HCT116 (cell line): ENCODE data around the gene UQCRC1. TPM values are rescaled to one million over a fixed set of nuclear protein-coding genes. Genes with fewer than 3 reads are reported as not detected.

Source experiments
- ATAC-seq: fragments of 200-7000 bp; cut with Tn5 transposase; 2 replicates; pipeline ENCODE4 v1.9.1; 2020; ENCODE audit warnings: mild to moderate bottlenecking, moderate library complexity
- BruUV-seq: library from RNA; stranded (reverse); fragments of 400-500 nt; replicated peaks from 2 replicates; lab custom pipeline; 2021; lab: Mats Ljungman, UMichigan
- CTCF ChIA-PET: fragments of 300-600 bp; sonication (Branson Sonifier 250); formaldehyde crosslinking; loops from one replicate; lab custom pipeline; 2021; ENCODE audit warnings: antibody characterized with exemption; lab: Charles Lee
- POLR2A ChIA-PET: fragments of 300-600, 350-600 bp; sonication (Branson Sonifier 250); formaldehyde crosslinking; loops from one replicate; lab custom pipeline; 2021; ENCODE audit warnings: antibody characterized with exemption; lab: Charles Lee
- RAD21 ChIA-PET, 2 experiments: fragments of 300-600 bp; sonication (Branson Sonifier 250); formaldehyde crosslinking; loops; one replicate each; lab custom pipeline; 2023; ENCODE audit warnings: low total read pairs in 2 of 2; ENCODE audit not compliant: uncharacterized antibody in 2 of 2, unreplicated experiment in 2 of 2, low non-redundant PET in 1 of 2; lab: Charles Lee
- DNase-seq: peaks from one replicate; pipeline ENCODE4 v3.0.0-alpha.2; 2010; ENCODE audit warnings: low read depth, low spot score
- H2AFZ ChIP-seq: fragments of 200-600 bp; shearing (Covaris generic), sonication (generic); 2 replicates; pipeline ENCODE4 v1.6.1; 2017; ENCODE audit warnings: low read depth, mixed run types, mixed read lengths, antibody characterized with exemption, low read length; ENCODE audit not compliant: poor library complexity, severe bottlenecking
- H3K27ac ChIP-seq: 2 replicates; pipeline ENCODE4 v1.5.1; 2012; ENCODE audit warnings: low read depth, low read length
- H3K27me3 ChIP-seq: fragments of 200-600 bp; sonication (generic); 2 replicates; pipeline ENCODE4 v1.6.1; 2016; ENCODE audit warnings: mixed run types, low read length, mixed read lengths; ENCODE audit not compliant: insufficient read depth
- H3K36me3 ChIP-seq, 2 experiments: fragments of 200-500 bp in 1 of 2; fragments of 200-600 bp in 1 of 2; sonication (Bioruptor generic) in 1 of 2; sonication (generic) in 1 of 2; 2 replicates each; pipeline versions ENCODE4 v1.5.1 to v1.6.1; 2014 to 2016; ENCODE audit warnings: low read length in 2 of 2, inconsistent platforms in 1 of 2, mixed read lengths in 1 of 2, mixed run types in 1 of 2; ENCODE audit not compliant: insufficient read depth in 2 of 2, control insufficient read depth in 1 of 2
- H3K4me1 ChIP-seq, 2 experiments: fragments of 200-600 bp in 1 of 2; sonication (generic) in 1 of 2; 2 replicates each; pipeline versions ENCODE4 v1.5.1 to v1.6.1; 2012 to 2017; ENCODE audit warnings: low read length in 2 of 2, inconsistent platforms in 1 of 2, mild to moderate bottlenecking in 1 of 2, mixed read lengths in 1 of 2, mixed run types in 1 of 2, moderate library complexity in 1 of 2; ENCODE audit not compliant: insufficient read depth in 2 of 2, control insufficient read depth in 1 of 2
- H3K4me2 ChIP-seq: fragments of 200-600 bp; sonication (generic); 2 replicates; pipeline ENCODE4 v1.6.1; 2017; ENCODE audit warnings: mixed run types, low read length, mixed read lengths
- H3K4me3 ChIP-seq, 2 experiments: fragments of 200-600 bp in 1 of 2; sonication (generic) in 1 of 2; replicated peaks in 1 of 2; 2 replicates each; pipeline ENCODE4 v1.5.1; 2011 to 2016; ENCODE audit warnings: low read length in 2 of 2, control low read depth in 1 of 2, low read depth in 1 of 2, mild to moderate bottlenecking in 1 of 2, mixed read lengths in 1 of 2, mixed run types in 1 of 2
- H3K79me2 ChIP-seq: fragments of 200-600 bp; sonication (generic); 2 replicates; pipeline ENCODE4 v1.6.1; 2017; ENCODE audit warnings: mild to moderate bottlenecking, mixed run types, low read length, moderate library complexity, mixed read lengths; ENCODE audit not compliant: insufficient read depth
- H3K9ac ChIP-seq: fragments of 200-600 bp; sonication (generic); 2 replicates; pipeline ENCODE4 v1.6.1; 2016; ENCODE audit warnings: low read length, mixed read lengths
- H3K9me2 ChIP-seq: fragments of 200-600 bp; sonication (generic), shearing (Covaris generic); 2 replicates; pipeline ENCODE4 v1.6.1; 2017; ENCODE audit warnings: mixed run types, mild to moderate bottlenecking, moderate library complexity; ENCODE audit not compliant: insufficient read depth
- H3K9me3 ChIP-seq, 2 experiments: fragments of 200-500 bp in 1 of 2; fragments of 200-600 bp in 1 of 2; sonication (Bioruptor generic) in 1 of 2; sonication (generic) in 1 of 2; 2 replicates each; pipeline ENCODE4 v1.6.1; 2014 to 2017; ENCODE audit warnings: low read length in 2 of 2, mixed read lengths in 2 of 2, inconsistent platforms in 1 of 2, low read depth in 1 of 2, mild to moderate bottlenecking in 1 of 2, mixed run types in 1 of 2, moderate library complexity in 1 of 2; ENCODE audit not compliant: control insufficient read depth in 1 of 2, insufficient read depth in 1 of 2
- H4K20me1 ChIP-seq: fragments of 200-600 bp; sonication (generic), shearing (Covaris generic); 2 replicates; pipeline ENCODE4 v1.6.1; 2017; ENCODE audit warnings: mixed run types, mild to moderate bottlenecking, moderate library complexity; ENCODE audit not compliant: insufficient read depth
- ATF3 ChIP-seq: IDR thresholded peaks from 2 replicates; pipeline ENCODE4 v1.6.1; 2012
- CEBPB ChIP-seq: IDR thresholded peaks from 2 replicates; pipeline ENCODE4 v1.6.1; 2012; ENCODE audit warnings: low read depth
- EGR1 ChIP-seq: IDR thresholded peaks from 2 replicates; pipeline ENCODE4 v1.6.1; 2012; ENCODE audit warnings: low read depth
- ELF1 ChIP-seq: IDR thresholded peaks from 2 replicates; pipeline ENCODE4 v1.6.1; 2012; ENCODE audit warnings: low read depth, borderline replicate concordance
- EZH2 ChIP-seq: fragments of 200-600 bp; sonication (generic); IDR thresholded peaks from 2 replicates; pipeline ENCODE4 v1.6.1; 2017; ENCODE audit warnings: antibody characterized with exemption, mixed run types
- FOSL1 ChIP-seq: IDR thresholded peaks from 2 replicates; pipeline ENCODE4 v1.6.1; 2012; ENCODE audit warnings: low read depth
- JUND ChIP-seq: IDR thresholded peaks from 2 replicates; pipeline ENCODE4 v1.6.1; 2012
- MAX ChIP-seq: IDR thresholded peaks from 2 replicates; pipeline ENCODE4 v1.6.1; 2012
- POLR2A ChIP-seq: IDR thresholded peaks from 2 replicates; pipeline ENCODE4 v1.7.0; 2011; ENCODE audit warnings: borderline replicate concordance; ENCODE audit not compliant: insufficient read depth, insufficient read length; ENCODE audit errors: extremely low read depth
- POLR2AphosphoS5 ChIP-seq: IDR thresholded peaks from 2 replicates; pipeline ENCODE4 v1.6.1; 2011; ENCODE audit warnings: mild to moderate bottlenecking, low read depth, low read length, moderate library complexity
- SIN3A ChIP-seq: IDR thresholded peaks from 2 replicates; pipeline ENCODE4 v1.6.1; 2012; ENCODE audit warnings: low read depth
- SRF ChIP-seq: IDR thresholded peaks from 2 replicates; pipeline ENCODE4 v1.6.1; 2012; ENCODE audit warnings: low read depth
- YY1 ChIP-seq: IDR thresholded peaks from 2 replicates; pipeline ENCODE4 v1.6.1; 2011; ENCODE audit warnings: low read length, low read depth, moderate library complexity, mild to moderate bottlenecking; ENCODE audit not compliant: insufficient replicate concordance; ENCODE audit errors: extremely low read depth
- ZBTB33 ChIP-seq: IDR thresholded peaks from 2 replicates; pipeline ENCODE4 v1.6.1; 2011; ENCODE audit warnings: mild to moderate bottlenecking, low read length, moderate library complexity; ENCODE audit not compliant: insufficient replicate concordance; ENCODE audit errors: extremely low read depth
- ZFX ChIP-seq: fragments of 450-650 bp; IDR thresholded peaks from 2 replicates; pipeline ENCODE4 v1.6.1; 2017
- ZNF274 ChIP-seq: fragments of 200-500 bp; sonication (Bioruptor generic); IDR thresholded peaks from 2 replicates; pipeline ENCODE4 v1.6.1; 2014; ENCODE audit warnings: mild to moderate bottlenecking, low read depth, low read length, inconsistent platforms
- intact Hi-C: fragments of 100-400 bp; cut with micrococcal nuclease; formaldehyde crosslinking; loops from 2 replicates; pipeline ENCODE4 v1.10.0; 2022
- total RNA-seq: library from RNA; stranded (reverse); gene quantifications from one replicate; pipeline ENCODE4 v1.2.1, GENCODE V29; 2021; ENCODE audit not compliant: unreplicated experiment

UQCRC1 gene
- total RNA-seq, 1 experiment from 2014 or later: 318 TPM

DNA sequence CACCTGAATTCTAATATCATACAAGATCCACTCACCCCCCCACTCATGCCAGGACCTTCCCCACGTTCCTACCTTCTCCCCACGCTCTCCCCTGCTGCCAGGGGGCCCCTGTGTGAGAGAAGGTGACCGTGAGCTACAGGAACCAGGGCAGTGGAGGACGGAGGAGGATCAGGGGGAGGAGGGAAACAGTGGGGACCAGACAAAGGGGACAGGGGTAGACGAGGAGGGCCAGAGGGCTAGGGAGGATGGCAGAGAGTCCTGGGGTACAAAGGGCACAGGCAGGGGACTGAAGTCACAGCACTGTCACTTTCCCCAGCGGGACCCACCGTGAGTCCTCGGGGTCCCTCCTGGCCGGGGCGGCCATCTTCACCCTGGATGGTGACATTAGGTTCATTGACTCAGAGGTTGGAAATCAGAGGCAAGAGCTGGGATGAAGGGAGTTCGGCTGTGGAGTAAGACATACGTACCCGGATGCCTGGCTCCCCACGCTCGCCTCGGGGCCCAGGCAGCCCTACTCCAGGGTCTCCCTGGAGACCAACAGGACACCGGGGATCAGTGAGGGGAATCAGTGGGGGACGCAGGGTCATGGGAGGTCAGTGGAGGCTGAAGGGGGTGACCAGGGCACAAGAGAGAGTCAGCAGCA, 39.5 kb downstream of the UQCRC1 start:
- H4K20me1 ChIP-seq: no peaks in the 10 kb centered on the region
- no TSS peak for BruUV-seq
- H3K79me2 ChIP-seq: no peaks in the 10 kb centered on the region
- CTCF ChIA-PET: no interaction called here
- DNase-seq (no peak), ATAC-seq (no peak)
- H3K4me2 ChIP-seq: no peak overlapping the region
- no peaks in the 10 kb centered on the region for H3K27me3 ChIP-seq
- no peaks in the 10 kb centered on the region for H3K36me3 ChIP-seq
- POLR2A ChIA-PET: no interaction called here
- no peak overlapping the region for H3K9ac ChIP-seq
- RAD21 ChIA-PET: no interaction called here
- no peak overlapping the region for H3K4me3 ChIP-seq
- H3K27ac ChIP-seq: no peak overlapping the region
- intact Hi-C loops: no loop called here
- H3K4me1 ChIP-seq: peaks cover 15 to 23% of the 10 kb centered on the region in 2 experiments
- no peak overlapping the region for H2AFZ ChIP-seq
- no peaks in the 10 kb centered on the region for H3K9me3 ChIP-seq
- H3K9me2 ChIP-seq: no peaks in the 10 kb centered on the region
- no peak for TF ChIP-seq ZNF274
- TF ChIP-seq ATF3: no peak
- TF ChIP-seq ELF1: no peak
- TF ChIP-seq JUND: no peak
- no peak for TF ChIP-seq POLR2AphosphoS5
- TF ChIP-seq POLR2A: no peak
- TF ChIP-seq MAX: no peak
- no peak for TF ChIP-seq YY1
- no peak for TF ChIP-seq ZFX
- no peak for TF ChIP-seq SRF
- TF ChIP-seq FOSL1: no peak
- TF ChIP-seq ZBTB33: no peak
- no peak for TF ChIP-seq EZH2
- no peak for TF ChIP-seq EGR1
- no peak for TF ChIP-seq SIN3A
- no peak for TF ChIP-seq CEBPB
